K562 (cell line): ENCODE results near the gene SLC46A3. TPM values are rescaled to one million over a fixed set of nuclear protein-coding genes. Genes with fewer than 3 reads are reported as not detected.

Experiments
- ATAC-seq: fragments of 200-7000 bp; cut with Tn5 transposase; 3 replicates; pipeline ENCODE4 v1.9.1; 2020; ENCODE audit warnings: moderate library complexity
- BruUV-seq: library from RNA; stranded (reverse); fragments of 400-500 nt; replicated peaks from 2 replicates; lab custom pipeline; 2021; lab: Mats Ljungman, UMichigan
- CTCF ChIA-PET: fragments of 300-600 bp; formaldehyde crosslinking; extraction: SDS; loops from one replicate; lab custom pipeline; 2021; ENCODE audit warnings: low intra/inter-chr PET ratio; lab: Yijun Ruan, JAX
- POLR2A ChIA-PET: fragments of 300-600, 350-650 bp; sonication (Branson Sonifier 250); formaldehyde crosslinking; extraction: SDS; loops from one replicate; lab custom pipeline; 2021; ENCODE audit warnings: antibody characterized with exemption, inconsistent platforms; lab: Yijun Ruan, JAX
- DNase-seq, 4 experiments: peaks; one replicate each; pipeline versions ENCODE4 v3.0.0 to v3.0.0-alpha.2; 2011 to 2018; ENCODE audit warnings: low spot score in 3 of 4, mixed read lengths in 3 of 4; ENCODE audit errors: extremely low read depth in 1 of 4
- FAIRE-seq: peaks from 2 replicates; lab custom pipeline; 2011; peaks lifted over from hg19 to GRCh38; lab: Jason Lieb, UNC
- H2AFZ ChIP-seq: 2 replicates; pipeline ENCODE4 v1.6.0; 2011; ENCODE audit warnings: low read depth, low read length, control low read depth, inconsistent platforms
- H3K27ac ChIP-seq: fragments of 200-600 bp; 3 replicates; pipeline ENCODE4 v1.8.0; 2011; ENCODE audit warnings: low read depth, mild to moderate bottlenecking, control low read depth, inconsistent platforms, low read length, moderate library complexity, mixed read lengths; ENCODE audit errors: extremely low read depth
- H3K27me3 ChIP-seq, 2 experiments: fragments of 300-600 bp in 1 of 2; 2 replicates in 1 of 2; 3 replicates in 1 of 2; pipeline versions ENCODE4 v1.6.0 to v1.8.0; 2011; ENCODE audit warnings: inconsistent platforms in 2 of 2, low read length in 2 of 2, mild to moderate bottlenecking in 1 of 2, mixed read lengths in 1 of 2, moderate library complexity in 1 of 2; ENCODE audit not compliant: control insufficient read depth in 2 of 2, insufficient read depth in 2 of 2
- H3K36me3 ChIP-seq: fragments of 300-600 bp; 3 replicates; pipeline ENCODE4 v1.8.0; 2011; ENCODE audit warnings: mild to moderate bottlenecking, low read length, inconsistent platforms; ENCODE audit not compliant: control insufficient read depth, insufficient read depth
- H3K4me1 ChIP-seq, 2 experiments: fragments of 200-600 bp in 1 of 2; replicated peaks in 1 of 2; 2 replicates in 1 of 2; 3 replicates in 1 of 2; pipeline versions ENCODE4 v1.5.1 to v1.8.0; 2011; ENCODE audit warnings: inconsistent platforms in 2 of 2, low read length in 2 of 2, mild to moderate bottlenecking in 1 of 2, mixed read lengths in 1 of 2, moderate library complexity in 1 of 2; ENCODE audit not compliant: control insufficient read depth in 2 of 2, insufficient read depth in 2 of 2
- H3K4me2 ChIP-seq: 2 replicates; pipeline ENCODE4 v1.6.1; 2011; ENCODE audit warnings: low read length, control low read depth, inconsistent platforms, mixed read lengths; ENCODE audit not compliant: insufficient read depth
- H3K4me3 ChIP-seq: fragments of 200-600 bp; sonication (generic), shearing (Covaris generic); 2 replicates; pipeline ENCODE4 v1.5.1; 2016; ENCODE audit warnings: control low read depth, inconsistent platforms
- H3K79me2 ChIP-seq: fragments of 200-600 bp; 3 replicates; pipeline ENCODE4 v1.8.0; 2011; ENCODE audit warnings: low read length, inconsistent platforms; ENCODE audit not compliant: control insufficient read depth, insufficient read depth
- H3K9ac ChIP-seq, 2 experiments: 2 replicates each; pipeline versions ENCODE4 v1.6.0 to v1.6.1; 2011; ENCODE audit warnings: low read depth in 2 of 2, low read length in 2 of 2, control low read depth in 1 of 2, inconsistent platforms in 1 of 2, mild to moderate bottlenecking in 1 of 2, mixed read lengths in 1 of 2; ENCODE audit not compliant: insufficient read depth in 1 of 2
- H3K9me1 ChIP-seq: one replicate; pipeline ENCODE4 v1.6.0; 2011; ENCODE audit warnings: inconsistent platforms, mild to moderate bottlenecking, low read length, moderate library complexity; ENCODE audit not compliant: control insufficient read depth, insufficient read depth
- H3K9me3 ChIP-seq: replicated peaks from 2 replicates; pipeline ENCODE4 v1.5.1; 2011; ENCODE audit warnings: low read depth, low read length, inconsistent platforms; ENCODE audit not compliant: control insufficient read depth, insufficient read depth
- H4K20me1 ChIP-seq: replicated peaks from 2 replicates; pipeline ENCODE4 v1.6.1; 2011; ENCODE audit warnings: low read length, inconsistent platforms, mixed read lengths; ENCODE audit not compliant: control insufficient read depth, insufficient read depth
- BRD9 ChIP-seq: fragments of 450-650 bp; IDR thresholded peaks from 2 replicates; pipeline ENCODE4 v1.6.1; 2018; ENCODE audit warnings: low read depth; ENCODE audit not compliant: partially characterized antibody
- CREB3L1 ChIP-seq: fragments of 450-650 bp; IDR thresholded peaks from 2 replicates; pipeline ENCODE4 v1.6.1; 2014; ENCODE audit warnings: low read depth, mild to moderate bottlenecking, moderate library complexity, borderline replicate concordance
- DIDO1 ChIP-seq: fragments of 450-650 bp; IDR thresholded peaks from 2 replicates; pipeline ENCODE4 v1.6.1; 2016; ENCODE audit warnings: low read depth, missing biosample characterization, missing genetic modification characterization
- IFI16 ChIP-seq: fragments of 250-450 bp; sonication (Bioruptor Pico); IDR thresholded peaks from 2 replicates; pipeline ENCODE4 v2.1.2; 2022; ENCODE audit warnings: mild to moderate bottlenecking, inconsistent platforms
- PPARD ChIP-seq: fragments of 250-450 bp; sonication (Bioruptor Pico); IDR thresholded peaks from 2 replicates; pipeline ENCODE4 v1.8.0; 2022; ENCODE audit warnings: inconsistent platforms, mild to moderate bottlenecking, moderate library complexity
- SAP30 ChIP-seq: fragments of 200-600 bp; sonication (generic); IDR thresholded peaks from 2 replicates; pipeline ENCODE4 v1.6.1; 2012; ENCODE audit warnings: borderline replicate concordance, low read depth, mild to moderate bottlenecking, moderate library complexity, low read length, control low read depth, inconsistent platforms; ENCODE audit not compliant: insufficient read depth, poor library complexity, severe bottlenecking
- TAF1 ChIP-seq: IDR thresholded peaks from 2 replicates; pipeline ENCODE4 v1.6.1; 2011; ENCODE audit warnings: mild to moderate bottlenecking, low read length, moderate library complexity; ENCODE audit not compliant: insufficient read depth, control insufficient read depth, severe bottlenecking; ENCODE audit errors: extremely low read depth
- ZBTB1 ChIP-seq: sonication (generic); formaldehyde crosslinking; IDR thresholded peaks from 2 replicates; pipeline ENCODE4 v1.8.1; 2023; ENCODE audit warnings: missing genetic modification reagents, low read depth, mild to moderate bottlenecking, borderline replicate concordance
- WGBS: fragments of 100-300 bp; shearing (Covaris generic); methylation state at CpG from one replicate; pipeline ENCODE4 v1.1.6; 2016; ENCODE audit warnings: low coverage, mixed read lengths; ENCODE audit not compliant: insufficient coverage; ENCODE audit errors: missing lambda C conversion rate; 5-methylcytosine and 5-hydroxymethylcytosine counted together
- in situ Hi-C: fragments of 300-500 bp; cut with MboI; formaldehyde crosslinking; loops from 4 replicates; pipeline ENCODE4 v1.15.0; 2018; ENCODE audit warnings: inconsistent platforms, mixed read lengths
- intact Hi-C: fragments of 100-400 bp; cut with micrococcal nuclease; formaldehyde crosslinking; loops from 2 replicates; pipeline ENCODE4 v1.14.2; 2022
- polyA plus RNA-seq, 8 experiments: library from polyadenylated mRNA; depleted of rRNA in 4 of 8; stranded (reverse) in 5 of 8; unstranded in 3 of 8; fragments of >200 nt; fragmentation: Nextera tagmentation in 2 of 8; fragmentation: Illumina TruSeq in 1 of 8; extraction: Ambion mirVana in 2 of 8; extraction: Trizol in 1 of 8; gene quantifications; 2 replicates each; pipeline versions ENCODE4 v1.2.1 to v1.2.3, GENCODE V29; 2011 to 2014; ENCODE audit warnings: inconsistent platforms in 1 of 8, missing spikeins in 1 of 8
- total RNA-seq, 7 experiments: library from RNA; depleted of rRNA in 6 of 7; stranded (reverse); fragments of >200 nt in 6 of 7; fragmentation: Illumina TruSeq in 2 of 7; extraction: Trizol in 2 of 7; gene quantifications; 2 replicates each; pipeline versions ENCODE4 v1.2.1 to v1.2.3, GENCODE V29; 2011 to 2021; ENCODE audit warnings: low replicate concordance in 1 of 7

Gene SLC46A3
- total and polyA plus RNA-seq, 9 of the 15 experiments (the other 6 are each of a cell fraction or from before 2014, with no cell fraction given): 0.14 to 1.2 (median 0.51) TPM

- H3K27ac ChIP-seq: no peak overlapping the region
- DNase-seq (no peak), FAIRE-seq (no peak), ATAC-seq (no peak)
- H3K9me1 ChIP-seq: no peaks in the 10 kb centered on the region
- ChIA-PET POLR2A (no interaction called here), CTCF (no interaction called here)
- H3K27me3 ChIP-seq: no peaks in the 10 kb centered on the region
- WGBS: 43% methylated on average over 3 of the region's 3 CpGs
- peaks cover 0 to 13% of the 10 kb centered on the region in 2 experiments; a peak in 3 of 5 replicates for H3K4me1 ChIP-seq
- H3K9ac ChIP-seq: no peak overlapping the region
- in situ Hi-C loops (no loop called here), intact Hi-C loops (no loop called here)
- TF ChIP-seq PPARD (CRISPR knock-in tag): no peak
- TF ChIP-seq TAF1: no peak
- no peak for TF ChIP-seq BRD9
- TF ChIP-seq CREB3L1: no peak
- TF ChIP-seq SAP30: no peak
- no peak for TF ChIP-seq IFI16 (CRISPR knock-in tag)
- no peak for TF ChIP-seq ZBTB1 (CRISPR knock-in tag)
- TF ChIP-seq DIDO1 (tag): no peak
- H3K4me2 ChIP-seq: no peak overlapping the region
- H3K4me3 ChIP-seq: no peak overlapping the region
- BruUV-seq: no TSS peak
- H4K20me1 ChIP-seq: no peaks in the 10 kb centered on the region; the same call in 1 of the 2 replicates
- no peaks in the 10 kb centered on the region for H3K9me3 ChIP-seq
- H3K36me3 ChIP-seq: peaks cover 8% of the 10 kb centered on the region; the same call in 1 of the 3 replicates
- H3K79me2 ChIP-seq: peaks cover 40% of the 10 kb centered on the region
- no peak overlapping the region for H2AFZ ChIP-seq
Observed at GRCh38 chr13:28655561-28655960, 63.2 kb downstream of the SLC46A3 start.
